Measurements from ENCODE around the gene TIMP2.

Gene TIMP2

DNA sequence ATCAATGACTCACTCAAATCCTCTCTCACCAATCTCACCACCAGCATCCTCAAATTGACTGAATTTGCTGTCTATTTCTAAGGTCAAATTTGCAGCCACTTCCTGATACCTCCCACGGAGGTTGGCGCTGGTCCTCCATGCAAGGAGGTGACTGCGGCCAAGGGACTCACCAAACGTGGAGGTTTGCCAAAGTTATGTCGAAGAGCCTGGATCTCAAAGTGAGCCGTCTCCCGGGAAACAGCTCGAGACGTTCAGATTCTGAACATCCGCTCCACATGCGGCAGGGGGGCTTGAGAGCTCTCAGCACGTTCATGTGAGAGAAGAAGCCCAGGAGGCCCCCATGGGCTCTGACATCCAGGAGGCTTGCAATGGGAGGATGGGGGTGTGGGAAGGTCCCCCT, 31.9 kb upstream of the TIMP2 start:
- Histone ChIP-seq H3K9me3 (ENCODE audit: control insufficient read depth in 1 of 2, low read length in 2 of 2) (no peaks in the 10 kb centered on the region), H3K36me3 (ENCODE audit: control insufficient read depth in 1 of 2, insufficient read depth in 2 of 2, low read length in 2 of 2) (no peaks in the 10 kb centered on the region), H3K4me1 (ENCODE audit: control insufficient read depth in 1 of 2, insufficient read depth in 2 of 2, low read length in 2 of 2) (peaks cover 3 to 5% of the 10 kb centered on the region in 2 donors), H3K27me3 (ENCODE audit: control insufficient read depth in 1 of 2, insufficient read depth in 2 of 2, low read length in 2 of 2) (no peaks in the 10 kb centered on the region), H3K9ac (ENCODE audit: low read depth in 1 of 2, low read length in 2 of 2) (no peak overlapping the region), H3K27ac (ENCODE audit: low read depth, low read length) (no peak overlapping the region), H3K4me3 (ENCODE audit: low read depth in 1 of 2, low read length in 2 of 2) (no peak overlapping the region)

DNA sequence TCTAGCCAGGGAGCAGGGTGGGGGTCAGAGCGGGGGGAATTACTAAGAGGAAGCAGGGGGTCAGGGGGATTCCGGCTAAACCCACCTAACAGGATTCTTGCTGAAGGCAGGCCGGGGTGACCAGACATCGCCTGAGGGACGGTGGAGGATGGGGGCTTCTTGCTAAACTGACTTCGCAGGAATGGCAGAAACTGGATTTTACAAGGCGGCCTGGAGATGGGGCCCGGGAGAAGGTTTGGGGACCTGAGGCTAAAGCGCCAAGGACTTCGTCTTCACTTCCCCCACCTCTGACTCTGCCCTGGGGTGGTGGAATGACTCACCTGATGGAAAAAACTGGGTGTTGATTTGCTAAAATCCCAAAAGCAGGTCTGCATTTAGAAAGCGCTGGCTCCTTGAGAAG, 31.1 kb upstream of the TIMP2 start:
- H3K9me3 ChIP-seq (ENCODE audit: control insufficient read depth in 1 of 2, low read length in 2 of 2) = peaks cover 2% of the 10 kb centered on the region in 2 donors
- no peaks in the 10 kb centered on the region for H3K27me3 ChIP-seq (ENCODE audit: control insufficient read depth in 1 of 2, insufficient read depth in 2 of 2, low read length in 2 of 2)
- no peak overlapping the region for H3K4me3 ChIP-seq (ENCODE audit: low read depth in 1 of 2, low read length in 2 of 2)
- H3K4me1 ChIP-seq (ENCODE audit: control insufficient read depth in 1 of 2, insufficient read depth in 2 of 2, low read length in 2 of 2) = peaks cover 3% of the 10 kb centered on the region in 2 donors
- H3K36me3 ChIP-seq (ENCODE audit: control insufficient read depth in 1 of 2, insufficient read depth in 2 of 2, low read length in 2 of 2) = no peaks in the 10 kb centered on the region
- H3K9ac ChIP-seq (ENCODE audit: low read depth in 1 of 2, low read length in 2 of 2) = no peak overlapping the region
- no peak overlapping the region for H3K27ac ChIP-seq (ENCODE audit: low read depth, low read length)

DNA sequence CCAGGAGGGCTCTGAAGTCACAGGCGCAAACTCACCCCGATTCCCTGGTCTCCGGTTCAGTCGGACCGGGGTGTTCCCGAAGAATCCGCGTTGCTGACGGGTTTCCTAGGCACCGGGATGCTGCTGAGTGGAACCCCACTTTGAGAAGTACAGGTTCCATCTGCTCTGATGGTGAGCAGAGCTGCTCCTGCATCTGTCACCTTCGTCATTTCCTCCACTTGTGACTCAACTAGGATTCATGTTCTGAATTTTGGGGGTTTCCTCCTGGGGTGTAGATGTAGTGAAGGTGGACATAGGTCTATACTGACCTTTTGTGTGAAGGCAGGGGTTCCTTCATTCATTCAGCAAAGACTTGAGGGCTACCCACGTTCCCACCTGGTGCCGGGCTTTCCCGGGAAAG, 29.5 kb upstream of the TIMP2 start:
- no peak overlapping the region for H3K4me3 ChIP-seq (ENCODE audit: low read depth in 1 of 2, low read length in 2 of 2)
- peaks cover 3% of the 10 kb centered on the region in 2 donors for H3K4me1 ChIP-seq (ENCODE audit: control insufficient read depth in 1 of 2, insufficient read depth in 2 of 2, low read length in 2 of 2)
- H3K36me3 ChIP-seq (ENCODE audit: control insufficient read depth in 1 of 2, insufficient read depth in 2 of 2, low read length in 2 of 2) = no peaks in the 10 kb centered on the region
- no peaks in the 10 kb centered on the region for H3K27me3 ChIP-seq (ENCODE audit: control insufficient read depth in 1 of 2, insufficient read depth in 2 of 2, low read length in 2 of 2)
- H3K27ac ChIP-seq (ENCODE audit: low read depth, low read length) = no peak overlapping the region
- H3K9ac ChIP-seq (ENCODE audit: low read depth in 1 of 2, low read length in 2 of 2) = no peak overlapping the region
- H3K9me3 ChIP-seq (ENCODE audit: control insufficient read depth in 1 of 2, low read length in 2 of 2) = peaks cover 11 to 16% of the 10 kb centered on the region in 2 donors

DNA sequence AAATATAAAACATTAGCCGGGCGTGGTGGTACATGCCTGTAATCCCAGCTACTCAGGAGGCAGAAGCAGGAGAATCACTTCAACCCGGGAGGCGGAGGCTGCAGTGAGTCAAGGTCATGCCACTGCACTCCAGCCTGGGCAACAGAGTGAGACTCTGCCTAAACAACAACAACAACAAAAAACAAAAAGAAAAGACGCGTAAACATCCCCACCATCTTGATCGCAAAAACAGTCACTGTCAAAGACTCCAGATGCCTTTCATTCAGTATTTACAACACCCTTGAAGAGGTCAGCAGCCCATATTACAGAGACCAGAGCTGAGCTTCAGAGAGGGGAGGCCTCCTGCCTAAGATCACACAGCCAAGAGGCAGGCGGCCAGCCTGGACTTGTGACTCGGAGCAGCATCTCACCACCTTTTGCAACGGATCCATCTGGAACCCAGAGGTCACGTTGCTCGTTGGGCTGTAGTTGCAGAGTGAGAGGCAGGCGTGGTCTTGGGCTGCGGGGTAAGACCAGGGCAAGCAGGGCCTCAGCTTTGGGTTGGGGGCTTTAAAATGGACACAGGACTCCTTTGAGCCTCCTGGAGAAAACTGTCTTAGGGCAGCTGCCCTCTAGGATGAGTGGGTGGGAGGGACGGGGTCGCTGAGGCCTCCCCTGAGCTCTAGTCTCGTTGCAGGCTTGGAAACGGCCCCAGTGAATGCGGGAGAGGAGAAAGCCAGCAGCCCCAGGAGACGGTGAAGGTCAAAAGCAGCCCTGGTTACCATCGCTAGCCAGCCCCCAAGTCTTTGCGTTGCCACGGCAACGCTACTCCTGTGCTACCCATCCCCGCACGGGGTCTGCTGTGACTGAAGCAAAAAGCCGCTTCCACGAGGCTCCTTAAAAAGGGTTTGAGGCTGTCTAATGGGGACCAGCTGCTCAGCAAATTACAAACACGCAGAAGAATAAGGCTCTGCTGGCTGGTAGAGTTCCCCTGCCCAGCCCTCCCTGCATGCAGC, 28.5 kb upstream of the TIMP2 start:
- Histone ChIP-seq H3K4me1 (ENCODE audit: control insufficient read depth in 1 of 2, insufficient read depth in 2 of 2, low read length in 2 of 2) (peaks cover 0 to 3% of the 10 kb centered on the region in 2 donors), H3K27ac (ENCODE audit: low read depth, low read length) (no peak overlapping the region), H3K27me3 (ENCODE audit: control insufficient read depth in 1 of 2, insufficient read depth in 2 of 2, low read length in 2 of 2) (no peaks in the 10 kb centered on the region), H3K36me3 (ENCODE audit: control insufficient read depth in 1 of 2, insufficient read depth in 2 of 2, low read length in 2 of 2) (no peaks in the 10 kb centered on the region), H3K9me3 (ENCODE audit: control insufficient read depth in 1 of 2, low read length in 2 of 2) (peaks cover 11 to 16% of the 10 kb centered on the region in 2 donors), H3K9ac (ENCODE audit: low read depth in 1 of 2, low read length in 2 of 2) (no peak overlapping the region), H3K4me3 (ENCODE audit: low read depth in 1 of 2, low read length in 2 of 2) (no peak overlapping the region)

DNA sequence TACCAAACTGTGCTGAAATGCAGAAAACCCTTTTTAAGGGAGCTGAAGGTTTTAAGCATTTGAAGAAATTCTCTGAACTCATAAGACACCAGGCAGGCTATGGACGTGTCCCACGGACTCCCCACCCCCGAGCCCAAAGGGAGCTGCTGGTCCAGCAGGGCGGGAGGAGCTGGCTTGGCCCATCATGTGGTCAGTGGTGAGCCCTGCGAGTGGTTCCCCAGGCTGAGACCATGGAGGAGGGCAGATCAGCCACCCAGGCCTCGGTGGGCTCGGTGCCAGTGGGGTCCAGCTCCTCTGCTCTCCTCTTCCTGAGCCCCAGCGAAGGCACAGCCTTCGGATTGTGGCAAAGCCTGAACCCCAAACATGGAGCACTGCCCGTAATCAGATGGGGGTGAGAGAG, 27.5 kb upstream of the TIMP2 start:
- H3K27ac ChIP-seq (ENCODE audit: low read depth, low read length) = no peak overlapping the region
- H3K27me3 ChIP-seq (ENCODE audit: control insufficient read depth in 1 of 2, insufficient read depth in 2 of 2, low read length in 2 of 2) = no peaks in the 10 kb centered on the region

DNA sequence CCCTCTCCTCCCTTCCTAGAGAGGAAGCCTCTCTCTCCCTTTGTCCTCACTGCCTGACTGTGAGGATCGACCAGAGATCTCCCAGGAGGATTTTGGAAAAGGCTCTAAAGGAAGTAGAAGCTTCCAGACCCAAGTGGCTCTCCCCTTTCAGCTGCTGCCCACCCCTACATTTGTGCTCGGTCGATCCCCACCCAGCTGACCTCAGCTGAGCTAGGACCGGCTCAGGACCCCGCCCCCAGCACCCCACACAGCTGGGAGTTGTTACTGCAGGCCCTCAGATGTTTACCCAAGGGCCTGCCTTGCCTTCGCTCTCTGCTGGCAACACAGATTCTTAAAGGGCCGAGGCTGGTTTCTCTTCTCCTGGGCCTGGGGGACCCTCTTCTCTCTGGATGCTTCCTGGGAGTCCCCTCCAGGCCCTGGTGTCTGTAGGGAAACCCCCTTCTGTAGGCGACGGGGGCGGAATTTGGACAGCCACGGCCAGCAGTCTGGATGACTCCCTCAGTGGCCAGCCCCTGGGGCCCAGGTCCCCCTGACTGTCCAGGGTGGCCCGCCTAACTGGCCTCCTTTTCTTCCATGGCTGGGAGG, 26.9 kb upstream of the TIMP2 start:
- Histone ChIP-seq H3K27me3 (ENCODE audit: control insufficient read depth in 1 of 2, insufficient read depth in 2 of 2, low read length in 2 of 2) (no peaks in the 10 kb centered on the region), H3K27ac (ENCODE audit: low read depth, low read length) (no peak overlapping the region), H3K9me3 (ENCODE audit: control insufficient read depth in 1 of 2, low read length in 2 of 2) (peaks cover 11 to 16% of the 10 kb centered on the region in 2 donors), H3K36me3 (ENCODE audit: control insufficient read depth in 1 of 2, insufficient read depth in 2 of 2, low read length in 2 of 2) (no peaks in the 10 kb centered on the region), H3K4me3 (ENCODE audit: low read depth in 1 of 2, low read length in 2 of 2) (no peak overlapping the region), H3K4me1 (ENCODE audit: control insufficient read depth in 1 of 2, insufficient read depth in 2 of 2, low read length in 2 of 2) (peaks cover 7 to 13% of the 10 kb centered on the region in 2 donors), H3K9ac (ENCODE audit: low read depth in 1 of 2, low read length in 2 of 2) (no peak overlapping the region)

More for the DNA sequence above, 27.5 kb upstream of the TIMP2 start:
- H3K4me3 ChIP-seq (ENCODE audit: low read depth in 1 of 2, low read length in 2 of 2) = no peak overlapping the region
- H3K4me1 ChIP-seq (ENCODE audit: control insufficient read depth in 1 of 2, insufficient read depth in 2 of 2, low read length in 2 of 2) = peaks cover under 1 to 7% of the 10 kb centered on the region in 2 donors
- H3K9me3 ChIP-seq (ENCODE audit: control insufficient read depth in 1 of 2, low read length in 2 of 2) = peaks cover 11 to 16% of the 10 kb centered on the region in 2 donors
- no peaks in the 10 kb centered on the region for H3K36me3 ChIP-seq (ENCODE audit: control insufficient read depth in 1 of 2, insufficient read depth in 2 of 2, low read length in 2 of 2)
- no peak overlapping the region for H3K9ac ChIP-seq (ENCODE audit: low read depth in 1 of 2, low read length in 2 of 2)

DNA sequence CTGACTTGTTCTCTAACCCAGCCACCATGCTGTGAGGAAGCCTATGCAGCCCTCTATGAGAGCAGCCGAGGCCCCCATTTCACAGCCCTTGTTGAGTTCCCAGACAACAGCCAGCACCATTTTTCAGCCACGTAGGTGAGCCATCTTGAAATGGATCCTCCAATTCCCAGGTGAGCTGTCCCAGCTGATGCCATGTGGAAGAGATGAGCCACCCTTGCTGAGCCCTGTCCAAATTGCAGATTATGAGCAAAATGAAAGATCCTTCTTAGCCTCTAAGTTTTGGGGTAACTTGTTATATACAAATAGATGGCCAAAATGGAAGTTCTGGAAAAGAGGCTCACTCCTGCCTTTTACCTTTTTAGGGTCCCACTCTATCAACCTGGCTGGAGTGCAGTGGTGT, 25.7 kb upstream of the TIMP2 start:
- H3K9ac ChIP-seq (ENCODE audit: low read depth in 1 of 2, low read length in 2 of 2) = no peak overlapping the region
- no peak overlapping the region for H3K27ac ChIP-seq (ENCODE audit: low read depth, low read length)
- H3K9me3 ChIP-seq (ENCODE audit: control insufficient read depth in 1 of 2, low read length in 2 of 2) = peaks cover 11 to 16% of the 10 kb centered on the region in 2 donors
- no peak overlapping the region for H3K4me3 ChIP-seq (ENCODE audit: low read depth in 1 of 2, low read length in 2 of 2)
- no peaks in the 10 kb centered on the region for H3K27me3 ChIP-seq (ENCODE audit: control insufficient read depth in 1 of 2, insufficient read depth in 2 of 2, low read length in 2 of 2)
- peaks cover 10 to 15% of the 10 kb centered on the region in 2 donors for H3K4me1 ChIP-seq (ENCODE audit: control insufficient read depth in 1 of 2, insufficient read depth in 2 of 2, low read length in 2 of 2)
- H3K36me3 ChIP-seq (ENCODE audit: control insufficient read depth in 1 of 2, insufficient read depth in 2 of 2, low read length in 2 of 2) = no peaks in the 10 kb centered on the region

DNA sequence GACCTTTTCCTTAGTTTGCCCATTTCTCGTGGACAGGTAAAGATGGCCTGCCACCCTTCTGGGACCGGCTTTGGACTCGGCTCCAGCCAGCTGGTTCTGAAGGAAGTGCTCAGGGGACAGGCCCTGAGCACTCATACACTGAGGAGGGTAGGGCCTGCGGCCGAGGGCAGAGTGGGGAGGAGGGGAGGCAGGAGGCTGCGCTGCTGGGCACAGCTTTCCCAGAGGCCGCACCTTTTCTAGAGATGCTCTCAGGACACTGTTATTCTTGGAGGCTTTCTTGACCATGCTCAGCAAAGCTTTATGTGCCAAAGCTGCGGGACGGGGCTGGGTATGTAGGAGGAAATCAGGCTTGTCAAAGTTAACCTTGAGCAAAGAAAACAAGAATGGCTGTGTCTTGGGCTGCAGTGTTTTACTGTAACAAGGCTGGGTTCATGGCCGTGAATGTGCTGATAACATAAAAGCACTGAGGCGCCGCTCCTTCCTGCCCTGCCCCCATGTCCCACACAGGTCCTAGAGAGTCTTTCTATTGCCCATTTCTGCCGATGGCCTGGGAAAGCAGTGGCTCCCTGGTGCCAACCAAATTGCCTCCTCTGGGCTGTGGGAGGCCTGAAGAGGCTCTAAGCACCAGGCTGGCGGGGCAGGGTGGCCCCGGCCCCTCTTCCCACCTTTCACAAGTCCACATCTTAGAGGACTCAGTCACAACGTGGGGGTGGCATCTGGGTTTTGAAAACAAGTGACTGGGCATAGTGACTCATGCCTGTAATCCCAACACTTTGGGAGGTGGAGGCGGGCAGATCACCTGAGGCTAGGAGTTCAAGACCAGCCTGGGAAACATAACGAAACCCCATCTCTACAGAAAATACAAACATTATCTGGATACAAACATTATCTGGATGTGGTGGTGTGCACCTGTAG, 22.3 kb upstream of the TIMP2 start:
- Histone ChIP-seq H3K36me3 (ENCODE audit: control insufficient read depth in 1 of 2, insufficient read depth in 2 of 2, low read length in 2 of 2) (no peaks in the 10 kb centered on the region), H3K9me3 (ENCODE audit: control insufficient read depth in 1 of 2, low read length in 2 of 2) (peaks cover 11 to 16% of the 10 kb centered on the region in 2 donors), H3K27ac (ENCODE audit: low read depth, low read length) (no peak overlapping the region), H3K4me1 (ENCODE audit: control insufficient read depth in 1 of 2, insufficient read depth in 2 of 2, low read length in 2 of 2) (peaks cover 10 to 11% of the 10 kb centered on the region in 2 donors), H3K4me3 (ENCODE audit: low read depth in 1 of 2, low read length in 2 of 2) (no peak overlapping the region), H3K9ac (ENCODE audit: low read depth in 1 of 2, low read length in 2 of 2) (no peak overlapping the region), H3K27me3 (ENCODE audit: control insufficient read depth in 1 of 2, insufficient read depth in 2 of 2, low read length in 2 of 2) (no peaks in the 10 kb centered on the region)

DNA sequence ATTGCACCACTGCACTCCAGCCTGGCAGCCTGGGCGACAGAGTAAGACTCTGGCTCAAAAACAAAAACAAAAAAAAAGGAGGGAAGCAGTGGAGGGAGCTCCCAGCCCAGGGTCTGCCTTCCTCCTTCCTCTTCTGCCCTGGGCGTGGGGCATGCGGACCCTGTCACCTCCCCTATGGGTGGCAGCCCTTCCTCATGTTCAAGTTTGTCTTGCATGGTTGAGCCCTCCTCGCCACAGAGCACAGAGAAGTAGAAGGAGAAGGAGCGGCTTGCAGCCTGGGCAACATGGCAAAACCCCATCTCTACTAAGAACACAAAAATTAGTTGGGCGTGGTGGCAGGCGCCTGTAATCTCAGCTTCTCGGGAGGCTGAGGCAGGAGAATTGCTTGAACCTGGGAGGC, 21.4 kb upstream of the TIMP2 start:
- Histone ChIP-seq H3K4me3 (ENCODE audit: low read depth in 1 of 2, low read length in 2 of 2) (no peak overlapping the region), H3K27ac (ENCODE audit: low read depth, low read length) (no peak overlapping the region), H3K9ac (ENCODE audit: low read depth in 1 of 2, low read length in 2 of 2) (no peak overlapping the region), H3K36me3 (ENCODE audit: control insufficient read depth in 1 of 2, insufficient read depth in 2 of 2, low read length in 2 of 2) (no peaks in the 10 kb centered on the region), H3K4me1 (ENCODE audit: control insufficient read depth in 1 of 2, insufficient read depth in 2 of 2, low read length in 2 of 2) (peaks cover 10 to 11% of the 10 kb centered on the region in 2 donors), H3K9me3 (ENCODE audit: control insufficient read depth in 1 of 2, low read length in 2 of 2) (peaks cover 11 to 16% of the 10 kb centered on the region in 2 donors), H3K27me3 (ENCODE audit: control insufficient read depth in 1 of 2, insufficient read depth in 2 of 2, low read length in 2 of 2) (no peaks in the 10 kb centered on the region)
